ENCODE measurements around the gene AGAP5.

Gene AGAP5

DNA sequence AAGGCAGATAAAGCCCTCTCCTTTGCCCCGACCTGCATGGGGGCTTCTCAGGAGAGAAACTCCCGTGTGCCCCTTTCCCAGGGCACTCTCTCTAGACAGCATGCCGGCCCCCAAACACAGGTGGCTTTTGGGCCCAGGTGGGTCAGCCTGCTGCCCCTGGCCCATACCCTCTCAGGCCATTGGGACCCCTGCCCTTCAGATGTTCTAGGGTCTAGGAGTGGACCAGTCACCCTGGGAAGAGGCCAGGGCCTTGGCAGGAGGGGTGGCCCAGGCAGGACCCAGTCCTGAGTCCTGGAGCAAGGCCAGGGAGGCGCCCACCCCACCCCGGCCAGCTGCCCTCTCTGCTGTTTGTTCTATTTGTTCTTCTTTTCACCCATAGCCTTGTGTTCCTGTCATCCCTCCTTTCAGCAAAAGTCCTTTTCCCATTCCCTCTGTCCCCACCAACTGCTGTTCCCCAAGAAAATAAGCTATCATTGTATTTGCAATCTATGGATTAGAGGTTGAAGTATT, 36.9 kb upstream of the AGAP5 start:
- DNase-seq = no peak
- in situ Hi-C loops (cut with HindIII; ENCODE audit: low pct_ligation_motif_present, low sequenced_read_pairs) = no loop called here
- no peak overlapping the region for H3K4me3 ChIP-seq (ENCODE audit: low read depth, low read length)
- TF ChIP-seq, protein P1, sequence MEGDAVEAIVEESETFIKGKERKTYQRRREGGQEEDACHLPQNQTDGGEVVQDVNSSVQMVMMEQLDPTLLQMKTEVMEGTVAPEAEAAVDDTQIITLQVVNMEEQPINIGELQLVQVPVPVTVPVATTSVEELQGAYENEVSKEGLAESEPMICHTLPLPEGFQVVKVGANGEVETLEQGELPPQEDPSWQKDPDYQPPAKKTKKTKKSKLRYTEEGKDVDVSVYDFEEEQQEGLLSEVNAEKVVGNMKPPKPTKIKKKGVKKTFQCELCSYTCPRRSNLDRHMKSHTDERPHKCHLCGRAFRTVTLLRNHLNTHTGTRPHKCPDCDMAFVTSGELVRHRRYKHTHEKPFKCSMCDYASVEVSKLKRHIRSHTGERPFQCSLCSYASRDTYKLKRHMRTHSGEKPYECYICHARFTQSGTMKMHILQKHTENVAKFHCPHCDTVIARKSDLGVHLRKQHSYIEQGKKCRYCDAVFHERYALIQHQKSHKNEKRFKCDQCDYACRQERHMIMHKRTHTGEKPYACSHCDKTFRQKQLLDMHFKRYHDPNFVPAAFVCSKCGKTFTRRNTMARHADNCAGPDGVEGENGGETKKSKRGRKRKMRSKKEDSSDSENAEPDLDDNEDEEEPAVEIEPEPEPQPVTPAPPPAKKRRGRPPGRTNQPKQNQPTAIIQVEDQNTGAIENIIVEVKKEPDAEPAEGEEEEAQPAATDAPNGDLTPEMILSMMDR (IDR thresholded peaks at IDR 0.05; ENCODE audit: low read depth, low read length, missing control alignments) = no peak
- no peaks in the 10 kb centered on the region for H3K27me3 ChIP-seq (replicated peaks)
- H3K27ac ChIP-seq = no peak overlapping the region
- H3K36me3 ChIP-seq (replicated peaks) = peaks cover 11% of the 10 kb centered on the region

DNA sequence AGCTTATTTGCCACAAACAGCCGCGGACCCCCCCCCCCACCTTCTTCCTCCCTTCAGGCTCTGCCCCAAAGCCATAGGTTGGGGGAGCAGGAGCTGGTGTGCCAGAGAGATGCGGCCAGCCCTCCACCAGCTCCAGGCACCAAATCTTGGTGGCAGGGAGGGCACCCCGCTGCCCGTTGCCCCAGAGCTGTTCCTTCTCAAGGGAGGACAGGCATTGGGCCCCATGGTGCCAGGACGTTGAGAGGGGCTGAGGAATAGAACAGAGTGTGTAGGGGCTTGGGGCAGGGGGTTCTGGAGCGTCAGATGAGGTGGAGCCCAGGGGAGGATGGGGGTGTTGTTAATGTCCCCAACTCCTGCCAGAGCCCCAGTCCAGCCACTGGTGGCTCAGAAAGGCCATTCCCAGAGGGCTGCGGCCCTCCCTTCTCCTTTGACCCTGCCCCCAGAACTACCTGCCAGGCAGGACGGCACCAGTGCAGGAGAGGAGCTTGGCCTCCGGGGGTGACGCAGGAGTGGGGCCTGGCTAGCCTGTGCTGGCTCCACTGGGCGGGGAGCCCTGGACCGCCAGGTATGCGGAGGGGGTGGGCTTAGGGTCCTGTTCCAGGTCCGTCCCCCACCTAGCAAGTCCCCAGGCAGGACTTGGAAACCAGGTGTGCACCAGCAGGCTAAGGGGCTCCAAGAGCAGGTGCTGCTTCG, 36.3 kb upstream of the AGAP5 start:
- in situ Hi-C loops (cut with HindIII; ENCODE audit: low pct_ligation_motif_present, low sequenced_read_pairs) = no loop called here

DNA sequence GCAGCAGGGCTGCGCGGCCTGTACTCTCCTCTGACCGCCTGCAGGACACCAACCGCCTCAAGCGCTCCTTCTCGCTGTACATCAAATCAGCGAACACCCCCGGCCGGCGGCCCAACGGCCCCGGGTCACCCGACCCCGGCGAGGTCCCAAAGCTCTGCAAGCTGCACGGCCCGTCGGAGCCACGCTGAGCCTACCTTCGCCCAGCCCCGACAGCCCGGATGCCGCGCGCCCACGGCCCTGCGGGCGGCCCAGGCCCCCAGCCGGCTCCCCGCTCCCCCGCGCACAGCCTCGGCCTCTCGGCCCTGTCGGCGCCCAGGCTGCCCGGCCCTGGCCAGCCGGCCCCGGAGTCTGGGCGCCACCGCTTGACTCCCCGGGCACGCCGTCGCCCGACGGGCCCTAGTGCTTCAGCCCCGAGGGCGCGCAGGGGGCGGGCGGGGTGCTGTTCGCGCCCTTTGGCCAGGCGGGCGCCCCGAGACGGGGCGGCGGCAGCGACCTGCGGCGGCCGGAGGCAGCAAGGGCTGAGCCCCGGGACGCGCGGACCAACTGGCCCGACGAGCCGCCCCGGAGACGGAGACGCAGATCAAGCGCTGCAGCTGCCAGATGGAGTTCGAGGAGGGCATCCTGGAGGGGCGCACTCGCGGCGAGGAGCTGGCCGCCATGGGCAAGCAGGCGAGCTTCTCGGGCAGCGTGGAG, 35.2 kb upstream of the AGAP5 start:
- H3K4me3 ChIP-seq (ENCODE audit: low read depth, low read length) = no peak overlapping the region
- in situ Hi-C loops (cut with HindIII; ENCODE audit: low pct_ligation_motif_present, low sequenced_read_pairs) = no loop called here
- no peaks in the 10 kb centered on the region for H3K27me3 ChIP-seq (replicated peaks)

More for the DNA sequence above, 36.3 kb upstream of the AGAP5 start:
- H3K36me3 ChIP-seq (replicated peaks) = peaks cover 11% of the 10 kb centered on the region
- H3K4me3 ChIP-seq (ENCODE audit: low read depth, low read length) = no peak overlapping the region
- H3K27me3 ChIP-seq (replicated peaks) = no peaks in the 10 kb centered on the region
- DNase-seq = no peak
- H3K27ac ChIP-seq = no peak overlapping the region
- TF ChIP-seq, protein P1 (IDR thresholded peaks at IDR 0.05; ENCODE audit: low read depth, low read length, missing control alignments) = no peak

DNA sequence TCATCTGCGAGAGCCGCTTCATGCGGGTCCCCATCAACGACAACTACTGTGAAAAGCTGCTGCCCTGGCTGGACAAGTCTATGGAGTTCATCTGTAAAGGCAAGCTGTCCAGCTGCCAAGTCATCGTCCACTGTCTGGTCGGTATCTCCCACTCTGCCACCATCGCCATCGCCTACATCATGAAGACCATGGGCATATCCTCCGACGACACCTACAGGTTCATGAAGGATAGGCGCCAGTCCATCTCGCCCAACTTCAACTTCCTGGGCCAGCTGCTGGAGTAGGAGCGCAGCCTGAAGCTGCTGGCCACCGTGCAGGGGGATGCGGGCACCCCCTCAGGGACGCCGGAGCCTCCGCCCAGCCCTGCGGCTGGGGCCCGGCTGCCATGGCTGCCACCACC, 34.5 kb upstream of the AGAP5 start:
- DNase-seq = no peak
- in situ Hi-C loops (cut with HindIII; ENCODE audit: low pct_ligation_motif_present, low sequenced_read_pairs) = no loop called here
- no peaks in the 10 kb centered on the region for H3K27me3 ChIP-seq (replicated peaks)
- no peak overlapping the region for H3K4me3 ChIP-seq (ENCODE audit: low read depth, low read length)
- TF ChIP-seq, protein P1 (IDR thresholded peaks at IDR 0.05; ENCODE audit: low read depth, low read length, missing control alignments) = no peak
- H3K36me3 ChIP-seq (replicated peaks) = peaks cover 13% of the 10 kb centered on the region
- no peak overlapping the region for H3K27ac ChIP-seq

More for the DNA sequence above, 35.2 kb upstream of the AGAP5 start:
- H3K27ac ChIP-seq = no peak overlapping the region
- TF ChIP-seq, protein P1 (IDR thresholded peaks at IDR 0.05; ENCODE audit: low read depth, low read length, missing control alignments) = no peak
- DNase-seq = no peak
- H3K36me3 ChIP-seq (replicated peaks) = peaks cover 11% of the 10 kb centered on the region

DNA sequence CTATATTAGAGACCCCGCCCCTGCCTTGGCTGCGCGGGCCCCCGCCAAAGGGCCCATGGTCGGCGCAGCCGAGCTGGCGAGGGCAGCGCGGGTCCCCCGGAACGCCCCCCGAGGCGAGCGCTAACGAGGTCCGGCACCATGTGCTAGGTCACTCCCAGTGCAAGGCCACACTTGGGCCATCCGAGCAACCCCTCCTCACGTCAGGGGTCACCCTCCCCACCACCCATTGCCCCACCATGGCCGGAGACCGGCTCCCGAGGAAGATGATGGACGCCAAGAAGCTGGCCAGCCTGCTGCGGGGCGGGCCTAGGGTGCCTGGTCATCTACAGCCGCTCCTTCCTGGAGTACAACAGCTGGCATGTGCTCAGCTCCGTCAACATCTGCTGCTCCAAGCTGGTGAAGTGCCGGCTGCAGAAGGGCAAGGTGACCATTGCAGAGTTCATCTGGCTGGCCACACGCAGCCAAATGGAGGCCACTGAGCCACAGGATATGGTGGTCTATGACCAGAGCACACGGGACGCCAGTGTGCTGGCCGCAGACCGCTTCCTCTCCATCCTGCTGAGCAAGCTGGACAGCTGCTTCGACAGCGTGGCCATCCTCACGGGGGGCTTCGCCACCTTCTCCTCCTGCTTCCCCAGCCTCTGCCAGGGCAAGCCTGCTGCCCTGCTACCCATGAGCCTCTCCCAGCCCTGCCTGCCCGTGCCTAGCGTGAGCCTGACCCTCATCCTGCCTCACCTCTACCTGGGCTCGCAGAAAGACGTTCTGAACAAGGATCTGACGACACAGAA, 33.9 kb upstream of the AGAP5 start:
- in situ Hi-C loops (cut with HindIII; ENCODE audit: low pct_ligation_motif_present, low sequenced_read_pairs) = no loop called here
- Histone ChIP-seq H3K36me3 (replicated peaks) (peaks cover 13% of the 10 kb centered on the region), H3K4me3 (ENCODE audit: low read depth, low read length) (no peak overlapping the region), H3K27me3 (replicated peaks) (no peaks in the 10 kb centered on the region), H3K27ac (no peak overlapping the region)
- TF ChIP-seq, protein P1 (IDR thresholded peaks at IDR 0.05; ENCODE audit: low read depth, low read length, missing control alignments) = no peak
- DNase-seq = no peak

All from brain microvascular endothelial cell (primary cell).